NCI-H2227 (cell line): ENCODE results near the gene COLGALT1.

Source experiments
- DNase-seq: peaks from one replicate; lab custom pipeline; 2025; ENCODE audit not compliant: unreplicated experiment; lab: John Stamatoyannopoulos, UW

The COLGALT1 gene

GRCh38 chr19:17618936-17619335 is 63.5 kb downstream of the COLGALT1 start:
- no peak for DNase-seq

- DNase-seq = no peak
Measured at GRCh38 chr19:17620696-17621095, 65.2 kb downstream of the COLGALT1 start.

DNA sequence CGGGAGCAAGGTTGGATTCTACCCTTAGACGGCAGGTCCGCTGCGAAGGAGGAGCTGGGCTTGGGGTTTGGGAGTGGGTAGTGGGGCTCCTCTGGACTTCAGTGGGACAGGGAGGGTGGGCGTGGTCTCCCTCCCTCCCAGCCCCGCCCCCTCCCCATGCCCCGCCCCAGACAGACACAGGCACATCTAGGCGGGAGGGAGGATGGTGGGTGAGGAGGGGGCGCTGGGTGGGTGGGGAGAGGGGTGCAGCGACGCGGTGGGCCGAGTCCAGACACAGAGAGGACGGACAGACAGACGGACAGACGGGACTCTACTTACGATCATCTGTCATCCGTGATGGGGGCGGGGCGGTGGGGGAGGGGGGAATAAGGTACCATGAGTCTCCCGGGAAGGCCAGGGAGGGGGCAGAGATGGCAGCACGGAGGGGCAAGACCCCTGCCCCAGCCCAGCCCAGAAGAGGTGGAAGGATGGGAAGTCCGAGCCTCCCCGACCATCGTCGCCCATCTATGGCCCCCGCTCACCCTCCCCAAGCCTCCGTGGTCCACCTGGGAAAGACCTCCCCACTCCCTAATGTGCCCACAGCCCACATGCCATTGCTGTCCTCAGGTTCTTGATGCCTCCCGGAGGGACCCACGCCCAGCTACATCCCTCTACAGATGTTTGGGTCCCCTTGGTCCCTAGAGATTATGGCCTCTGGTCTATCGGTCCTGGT is 67.9 kb downstream of the COLGALT1 start:
- no peak for DNase-seq

DNA sequence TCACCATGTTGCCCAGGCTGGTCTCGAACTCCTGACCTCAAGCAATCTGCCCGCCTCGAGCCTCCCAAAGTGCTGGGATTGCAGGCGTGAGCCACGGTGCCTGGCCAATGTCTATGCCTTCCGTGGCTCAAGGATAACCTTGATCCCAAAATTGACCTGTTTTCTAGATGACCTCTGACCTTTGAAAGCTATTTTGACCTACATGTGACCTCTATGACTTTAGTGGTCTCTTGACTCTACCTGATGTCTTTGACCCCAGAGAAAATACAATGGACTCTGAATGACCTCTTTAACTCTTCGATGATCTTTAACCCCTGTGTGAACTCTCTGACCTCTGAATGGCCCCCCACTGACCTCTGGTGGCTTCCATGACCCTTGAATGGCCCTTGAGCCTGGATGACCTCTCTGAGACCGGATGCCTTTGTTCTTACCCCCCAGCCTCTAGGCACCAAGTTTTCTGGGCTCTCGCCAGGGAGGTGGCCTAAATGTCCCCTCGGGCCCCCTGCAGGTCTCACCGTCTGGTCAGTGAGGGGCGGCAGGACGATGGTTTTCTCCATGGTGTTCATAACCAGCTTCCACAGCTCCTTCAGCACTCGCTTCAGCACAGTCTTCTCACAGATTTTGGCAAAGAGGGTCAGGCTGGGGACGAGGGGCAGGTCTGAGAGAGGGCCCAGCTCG is 69.0 kb downstream of the COLGALT1 start:
- no peak for DNase-seq

- no peak for DNase-seq
Measured at GRCh38 chr19:17625043-17625442, 69.6 kb downstream of the COLGALT1 start.

DNA sequence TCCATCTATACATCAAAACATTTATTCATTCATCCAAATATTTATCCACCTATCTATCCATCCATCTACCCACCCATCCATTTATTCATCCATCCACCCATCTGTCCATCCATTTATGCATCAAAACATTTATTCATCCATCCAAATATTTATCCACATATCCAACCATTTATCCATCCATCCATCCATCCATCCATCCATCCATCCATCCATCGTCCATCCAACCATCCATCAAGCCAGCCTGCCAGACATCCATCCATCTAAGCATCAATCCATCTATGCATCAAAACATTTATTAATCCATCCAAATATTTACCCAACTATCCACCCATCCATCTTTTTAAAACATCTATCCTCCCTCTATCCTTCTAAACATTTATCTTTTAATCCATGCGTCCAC is 70.5 kb downstream of the COLGALT1 start:
- DNase-seq = no peak

DNA sequence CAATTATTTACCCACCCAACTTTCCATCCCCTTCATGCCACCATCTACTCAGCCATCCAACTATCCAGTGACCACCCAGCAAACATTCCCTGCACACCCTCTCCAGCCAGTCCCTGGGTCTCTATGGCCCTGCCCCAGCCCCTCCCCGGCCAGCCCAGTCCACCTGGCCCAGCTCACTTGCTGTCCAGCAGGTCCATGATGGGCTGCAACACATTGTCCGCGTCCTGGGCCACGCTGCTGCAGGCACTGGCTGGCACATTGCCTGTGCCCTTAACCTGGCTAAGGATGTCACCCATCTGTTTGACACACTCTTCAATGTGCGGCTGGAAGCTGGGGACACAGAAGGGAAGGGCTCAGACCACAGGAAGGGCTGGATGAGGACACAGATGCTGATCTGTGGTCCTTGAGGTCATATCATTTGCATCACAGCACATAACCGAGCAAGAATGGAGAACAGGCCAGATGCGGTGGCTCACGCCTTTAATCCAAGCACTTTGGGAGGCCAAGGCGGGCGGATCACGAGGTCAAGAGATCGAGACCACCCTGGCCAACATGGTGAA is 71.1 kb downstream of the COLGALT1 start:
- DNase-seq = no peak

GRCh38 chr19:17627161-17627560 is 71.7 kb downstream of the COLGALT1 start:
- DNase-seq = no peak

GRCh38 chr19:17627921-17628320 is 72.5 kb downstream of the COLGALT1 start:
- no peak for DNase-seq

DNA sequence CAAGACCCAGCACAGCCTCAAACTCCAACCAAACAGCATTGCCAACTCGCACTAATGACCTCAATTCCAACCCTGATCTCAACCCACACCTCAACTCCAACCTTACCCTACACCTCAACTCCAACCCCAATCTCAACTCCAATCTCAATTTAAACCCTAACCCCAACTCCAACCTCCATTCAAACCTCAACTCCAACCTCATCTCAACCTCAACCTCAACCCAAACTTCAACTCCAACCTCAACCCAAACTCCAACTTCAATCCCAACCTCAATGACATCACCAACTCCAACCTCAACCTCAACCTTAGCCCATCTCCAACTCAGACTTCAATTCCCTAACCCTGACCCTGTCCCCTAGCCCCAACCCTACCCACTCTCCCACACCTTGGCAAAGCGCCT is 74.3 kb downstream of the COLGALT1 start:
- DNase-seq = no peak

DNA sequence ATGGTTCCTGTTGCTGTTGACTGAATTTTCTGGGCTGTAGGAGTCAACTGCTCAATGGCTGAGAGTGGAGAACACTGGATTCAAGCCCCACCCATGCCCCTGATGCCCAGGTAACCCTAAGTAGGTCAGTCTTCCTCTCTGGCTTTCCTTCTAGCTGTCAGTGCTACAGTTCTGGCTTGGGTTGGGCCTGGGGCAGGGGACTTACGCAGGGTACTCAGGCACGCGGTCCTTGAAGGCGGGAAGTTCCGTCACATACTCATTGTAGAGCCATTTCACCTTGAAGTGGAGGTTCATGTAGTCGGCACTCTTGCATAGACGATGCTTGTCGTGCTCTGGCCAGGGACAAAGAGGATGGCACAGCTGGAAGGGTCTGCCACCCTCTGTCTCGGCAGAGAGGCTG is 77.1 kb downstream of the COLGALT1 start:
- no peak for DNase-seq
